Mesenchymal stem cell (in vitro differentiated cells and primary cell): ENCODE measurements around the gene ZBTB48.
A peak's percentile ranks its signal among the peaks of the same experiment; 100 is the strongest.

Source experiments
- DNase-seq: peaks from one replicate; pipeline ENCODE4 v3.0.0-alpha.2; 2013
- H2AFZ ChIP-seq: one replicate; pipeline ENCODE4 v1.6.1; 2013; ENCODE audit warnings: low read depth, mild to moderate bottlenecking, control low read depth, inconsistent platforms, low read length, moderate library complexity
- H2AK5ac ChIP-seq: 2 replicates; pipeline ENCODE4 v1.6.1; 2013; ENCODE audit warnings: low read length, moderate library complexity, mild to moderate bottlenecking, inconsistent platforms; ENCODE audit not compliant: severe bottlenecking
- H2BK120ac ChIP-seq: one replicate; pipeline ENCODE4 v1.6.1; 2013; ENCODE audit warnings: low read depth, mild to moderate bottlenecking, inconsistent platforms, low read length, moderate library complexity
- H2BK12ac ChIP-seq, 2 experiments: one replicate each; pipeline ENCODE4 v1.6.1; 2013; ENCODE audit warnings: inconsistent platforms in 2 of 2, low read length in 2 of 2, mild to moderate bottlenecking in 2 of 2, moderate library complexity in 2 of 2, control low read depth in 1 of 2
- H2BK15ac ChIP-seq: one replicate; pipeline ENCODE4 v1.6.1; 2013; ENCODE audit warnings: mild to moderate bottlenecking, low read depth, inconsistent platforms; ENCODE audit not compliant: poor library complexity, severe bottlenecking
- H2BK5ac ChIP-seq: 2 replicates; pipeline ENCODE4 v1.6.1; 2013; ENCODE audit warnings: low read depth, mild to moderate bottlenecking, low read length, control low read depth, inconsistent platforms; ENCODE audit not compliant: poor library complexity, severe bottlenecking
- H3K14ac ChIP-seq, 2 experiments: one replicate each; pipeline ENCODE4 v1.6.1; 2013; ENCODE audit warnings: inconsistent platforms in 2 of 2, low read length in 2 of 2, control low read depth in 1 of 2, mild to moderate bottlenecking in 1 of 2, moderate library complexity in 1 of 2
- H3K18ac ChIP-seq, 2 experiments: one replicate each; pipeline ENCODE4 v1.6.1; 2013; ENCODE audit warnings: inconsistent platforms in 2 of 2, low read length in 2 of 2, control low read depth in 1 of 2, low read depth in 1 of 2, mild to moderate bottlenecking in 1 of 2
- H3K23ac ChIP-seq, 2 experiments: one replicate each; pipeline ENCODE4 v1.6.1; 2013; ENCODE audit warnings: inconsistent platforms in 2 of 2, low read length in 2 of 2, mild to moderate bottlenecking in 2 of 2, moderate library complexity in 2 of 2, control low read depth in 1 of 2
- H3K27ac ChIP-seq: 2 replicates; pipeline ENCODE4 v1.5.1; 2013; ENCODE audit warnings: mild to moderate bottlenecking, moderate library complexity, low read length, control low read depth, inconsistent platforms; ENCODE audit not compliant: poor library complexity, severe bottlenecking
- H3K27me3 ChIP-seq, 2 experiments: 2 replicates each; pipeline versions ENCODE4 v1.6.1 to v1.7.0; 2013; ENCODE audit warnings: low read length in 2 of 2, mild to moderate bottlenecking in 2 of 2, moderate library complexity in 2 of 2, control low read depth in 1 of 2, inconsistent platforms in 1 of 2; ENCODE audit not compliant: control insufficient read depth in 1 of 2, insufficient read depth in 1 of 2
- H3K36me3 ChIP-seq, 2 experiments: 2 replicates each; pipeline versions ENCODE4 v1.6.1 to v1.7.0; 2013; ENCODE audit warnings: low read length in 2 of 2, control low read depth in 1 of 2, inconsistent platforms in 1 of 2, low read depth in 1 of 2, mild to moderate bottlenecking in 1 of 2; ENCODE audit not compliant: insufficient read depth in 2 of 2, control insufficient read depth in 1 of 2
- H3K4ac ChIP-seq, 2 experiments: one replicate each; pipeline ENCODE4 v1.6.1; 2013; ENCODE audit warnings: inconsistent platforms in 2 of 2, low read length in 2 of 2, mild to moderate bottlenecking in 2 of 2, moderate library complexity in 2 of 2, control low read depth in 1 of 2, low read depth in 1 of 2
- H3K4me1 ChIP-seq: 2 replicates; pipeline ENCODE4 v1.6.1; 2013; ENCODE audit warnings: low read depth, low read length, control low read depth; ENCODE audit not compliant: control insufficient read depth, insufficient read depth
- H3K4me2 ChIP-seq: 2 replicates; pipeline ENCODE4 v1.6.1; 2013; ENCODE audit warnings: low read length, mild to moderate bottlenecking, inconsistent platforms; ENCODE audit not compliant: poor library complexity, severe bottlenecking
- H3K4me3 ChIP-seq, 2 experiments: 2 replicates each; pipeline versions ENCODE4 v1.5.1 to v1.7.0; 2013; ENCODE audit warnings: low read length in 2 of 2, mild to moderate bottlenecking in 2 of 2, control low read depth in 1 of 2, low read depth in 1 of 2; ENCODE audit not compliant: insufficient read depth in 1 of 2
- H3K79me1 ChIP-seq: replicated peaks from 2 replicates; pipeline ENCODE4 v1.6.1; 2013; ENCODE audit warnings: mild to moderate bottlenecking, control low read depth, low read length, inconsistent platforms; ENCODE audit not compliant: poor library complexity, severe bottlenecking
- H3K9ac ChIP-seq: 2 replicates; pipeline ENCODE4 v1.7.0; 2013; ENCODE audit warnings: mild to moderate bottlenecking, low read length, moderate library complexity
- H3K9me3 ChIP-seq: 2 replicates; pipeline ENCODE4 v1.7.0; 2013; ENCODE audit warnings: mild to moderate bottlenecking, low read length; ENCODE audit not compliant: control insufficient read depth
- H4K8ac ChIP-seq: one replicate; pipeline ENCODE4 v1.6.1; 2013; ENCODE audit warnings: inconsistent platforms, mild to moderate bottlenecking, low read length, moderate library complexity
- H4K91ac ChIP-seq: one replicate; pipeline ENCODE4 v1.6.1; 2013; ENCODE audit warnings: mild to moderate bottlenecking, low read length, inconsistent platforms
- WGBS: methylation state at CpG from one replicate; pipeline ENCODE4 v1.1.7; 2013; ENCODE audit warnings: mixed read lengths; 5-methylcytosine and 5-hydroxymethylcytosine counted together

The ZBTB48 gene

DNA sequence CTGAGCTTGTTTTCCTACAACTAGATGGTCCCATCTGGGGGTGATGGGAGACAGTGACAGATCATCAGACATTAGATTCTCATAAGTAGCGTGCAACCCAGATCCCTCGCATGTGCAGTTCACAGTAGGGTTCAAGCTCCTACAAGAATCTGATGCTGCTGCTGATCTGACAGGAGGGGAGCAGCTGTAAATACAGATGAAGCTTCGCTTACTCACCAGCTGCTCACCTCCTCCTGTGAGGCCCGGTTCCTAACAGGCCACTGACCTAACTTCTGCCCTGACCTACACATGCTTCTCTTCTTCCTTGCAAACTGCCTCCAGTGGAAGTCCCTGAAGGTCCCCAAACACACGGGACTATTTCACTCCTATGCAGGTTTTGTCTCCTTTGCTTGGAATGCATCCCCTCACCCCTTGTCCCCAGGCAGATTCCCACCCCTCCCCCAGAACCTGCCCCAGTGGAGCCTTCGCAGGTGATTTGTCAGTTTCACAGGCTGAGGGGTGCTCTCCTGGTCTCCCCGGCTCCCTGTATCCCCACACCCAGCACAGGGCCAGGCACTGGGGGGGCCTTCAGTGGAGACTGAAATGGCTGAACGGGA is 5.7 kb upstream of the ZBTB48 start:
- WGBS = 86% methylated on average over 8 of the region's 8 CpGs
- no peak overlapping the region for H3K23ac ChIP-seq
- H2BK12ac ChIP-seq = no peak overlapping the region
- no peak overlapping the region for H4K8ac ChIP-seq
- no peak overlapping the region for H2BK5ac ChIP-seq
- no peak overlapping the region for H3K4ac ChIP-seq
- H2BK120ac ChIP-seq = no peak overlapping the region
- no peak overlapping the region for H2BK15ac ChIP-seq
- H2AFZ ChIP-seq = no peak overlapping the region
- H3K27me3 ChIP-seq = peaks cover 20 to 23% of the 10 kb centered on the region in 2 experiments
- no peak overlapping the region for H3K27ac ChIP-seq
- H3K4me3 ChIP-seq = no peak overlapping the region
- H2AK5ac ChIP-seq = no peak overlapping the region
- no peak for DNase-seq
- H3K4me2 ChIP-seq = no peak overlapping the region
- H3K9ac ChIP-seq = no peak overlapping the region
- H3K36me3 ChIP-seq = no peaks in the 10 kb centered on the region
- no peak overlapping the region for H3K14ac ChIP-seq
- no peak overlapping the region for H4K91ac ChIP-seq
- peaks cover 4% of the 10 kb centered on the region for H3K4me1 ChIP-seq
- H3K9me3 ChIP-seq = no peaks in the 10 kb centered on the region
- no peak overlapping the region for H3K18ac ChIP-seq
- no peaks in the 10 kb centered on the region for H3K79me1 ChIP-seq

- no peak overlapping the region for H2AK5ac ChIP-seq
- no peak overlapping the region for H2AFZ ChIP-seq
- H2BK12ac ChIP-seq = no peak overlapping the region
- H3K79me1 ChIP-seq = no peaks in the 10 kb centered on the region
- no peak overlapping the region for H3K23ac ChIP-seq
- H3K27me3 ChIP-seq = peaks cover 16% of the 10 kb centered on the region in 2 experiments
- no peak overlapping the region for H3K9ac ChIP-seq
- H3K27ac ChIP-seq = no peak overlapping the region
- no peak overlapping the region for H4K91ac ChIP-seq
- no peak overlapping the region for H3K4ac ChIP-seq
- H3K4me3 ChIP-seq = no peak overlapping the region
- H3K4me1 ChIP-seq = peaks cover 9% of the 10 kb centered on the region
- DNase-seq = no peak
- H2BK120ac ChIP-seq = no peak overlapping the region
- 87% methylated on average over 14 of the region's 14 CpGs for WGBS
- H3K9me3 ChIP-seq = no peaks in the 10 kb centered on the region
- H3K36me3 ChIP-seq = no peaks in the 10 kb centered on the region
- no peak overlapping the region for H3K18ac ChIP-seq
- H4K8ac ChIP-seq = no peak overlapping the region
- no peak overlapping the region for H2BK5ac ChIP-seq
- H3K4me2 ChIP-seq = no peak overlapping the region
- H3K14ac ChIP-seq = no peak overlapping the region
- no peak overlapping the region for H2BK15ac ChIP-seq
These were observed 5.0 kb upstream of the ZBTB48 start for GRCh38 chr1:6574818-6575217.

GRCh38 chr1:6577831-6578525 is 1.8 kb upstream of the ZBTB48 start:
- Histone ChIP-seq H3K27me3 (no peaks in the 10 kb centered on the region), H3K18ac (no peak overlapping the region), H4K8ac (no peak overlapping the region), H3K4me3 (no peak overlapping the region), H2BK12ac (no peak overlapping the region), H2BK5ac (no peak overlapping the region), H4K91ac (peak overlapping the region; percentile 45), H2AFZ (no peak overlapping the region), H3K9me3 (no peaks in the 10 kb centered on the region), H3K36me3 (no peaks in the 10 kb centered on the region), H3K79me1 (peaks cover 20% of the 10 kb centered on the region), H3K9ac (no peak overlapping the region), H3K4me2 (no peak overlapping the region), H3K23ac (no peak overlapping the region), H3K27ac (no peak overlapping the region), H2BK15ac (no peak overlapping the region), H3K4ac (no peak overlapping the region), H2AK5ac (no peak overlapping the region), H3K4me1 (peaks cover 30% of the 10 kb centered on the region), H3K14ac (no peak overlapping the region), H2BK120ac (no peak overlapping the region)
- DNase-seq = no peak
- WGBS = 88% methylated on average over 6 of the region's 6 CpGs

GRCh38 chr1:6578624-6579373 is 995 bp upstream of the ZBTB48 start:
- 93% methylated on average over 14 of the region's 14 CpGs for WGBS
- Histone ChIP-seq H2AFZ (peak overlapping the region; percentile 57), H3K79me1 (peaks cover 20% of the 10 kb centered on the region), H3K27ac (no peak overlapping the region), H4K8ac (peak overlapping the region; percentile 94), H2BK15ac (no peak overlapping the region), H2AK5ac (peak overlapping the region; percentile 24), H3K23ac (no peak overlapping the region), H2BK5ac (no peak overlapping the region), H3K27me3 (no peaks in the 10 kb centered on the region), H3K4me2 (no peak overlapping the region), H3K9me3 (no peaks in the 10 kb centered on the region), H2BK12ac (no peak overlapping the region), H3K4me1 (peaks cover 30% of the 10 kb centered on the region), H3K4ac (peak overlapping the region; percentile 27), H3K14ac (no peak overlapping the region), H3K4me3 (peak overlapping the region in 1 of 2 experiments; percentile 86), H3K36me3 (no peaks in the 10 kb centered on the region), H4K91ac (no peak overlapping the region), H3K9ac (peak overlapping the region; percentile 93), H2BK120ac (no peak overlapping the region), H3K18ac (peak overlapping the region in 1 of 2 experiments; percentile 26)
- no peak for DNase-seq
